SH-SY5Y (cell line): ENCODE measurements around the gene EVX1.

Experiments
- GATA2 ChIP-seq: IDR thresholded peaks from 2 replicates; pipeline ENCODE4 v1.6.1; 2011; ENCODE audit warnings: mild to moderate bottlenecking, low read depth, low read length
- GATA3 ChIP-seq: IDR thresholded peaks from 2 replicates; pipeline ENCODE4 v1.6.1; 2011; ENCODE audit warnings: low read depth, mild to moderate bottlenecking, low read length, moderate library complexity

EVX1 gene

GRCh38 chr7:27242555-27243339 is at the start of gene EVX1:
Gene EVX1, plus strand, starts transcription at chr7:27242802. Its CDS starts 229 bp downstream, at chr7:27243031.
- no peak for TF ChIP-seq GATA2
- no peak for TF ChIP-seq GATA3

- TF ChIP-seq GATA2, result no peak
- TF ChIP-seq GATA3, result no peak
These were observed 49.1 kb upstream of the EVX1 start for GRCh38 chr7:27193335-27194001.

- no peak for TF ChIP-seq GATA3
- no peak for TF ChIP-seq GATA2
These were observed 48.6 kb upstream of the EVX1 start for GRCh38 chr7:27194002-27194352.

GRCh38 chr7:27194686-27195379 is 47.8 kb upstream of the EVX1 start:
- TF ChIP-seq GATA3 (no peak), GATA2 (no peak)

- no peak for TF ChIP-seq GATA3
- TF ChIP-seq GATA2, result no peak
These were observed 46.3 kb upstream of the EVX1 start for GRCh38 chr7:27196287-27196767.

- no peak for TF ChIP-seq GATA2
- TF ChIP-seq GATA3, result no peak
These were observed 45.2 kb upstream of the EVX1 start for GRCh38 chr7:27197137-27198042.

GRCh38 chr7:27198138-27198841 is 44.3 kb upstream of the EVX1 start:
- TF ChIP-seq GATA2, result no peak
- TF ChIP-seq GATA3, result no peak

- no peak for TF ChIP-seq GATA2
These were observed 43.5 kb upstream of the EVX1 start for GRCh38 chr7:27198871-27199801.

- no peak for TF ChIP-seq GATA3
- no peak for TF ChIP-seq GATA2
These were observed 42.5 kb upstream of the EVX1 start, which contains the start of gene HOXA13 for GRCh38 chr7:27199849-27200760. Gene HOXA13, minus strand, starts transcription at chr7:27200091. Its CDS starts 14 bp downstream, at chr7:27200077.

GRCh38 chr7:27200761-27201579 is 41.6 kb upstream of the EVX1 start:
- TF ChIP-seq GATA2 (no peak), GATA3 (no peak)

- TF ChIP-seq GATA3, result no peak
- TF ChIP-seq GATA2, result no peak
These were observed 41.0 kb upstream of the EVX1 start for GRCh38 chr7:27201580-27202017.
